ENCODE data around the gene ADAMTS13. TPM values are rescaled to one million over a fixed set of nuclear protein-coding genes. Genes with fewer than 3 reads are reported as not detected.
"Not testable (repeated sequence)": the region's sequence is repeated elsewhere in the genome, so short reads cannot be mapped to it uniquely, and the experiment has no call there.

ADAMTS13 gene
- total RNA-seq, 1 donor from 2014 or later: 1.2 TPM

GRCh38 chr9:133437753-133438531 is 15.8 kb downstream of the ADAMTS13 start:
- Mint-ChIP-seq H3K4me1 (ENCODE audit: low read depth) (no peaks in the 10 kb centered on the region), H3K4me3 (no peak overlapping the region)
- no peak for DNase-seq (ENCODE audit: low spot score)

GRCh38 chr9:133439337-133439736 is 17.2 kb downstream of the ADAMTS13 start:
- no peaks in the 10 kb centered on the region for H3K36me3 Mint-ChIP-seq (ENCODE audit: low read depth)
- no peaks in the 10 kb centered on the region for H3K4me1 Mint-ChIP-seq (ENCODE audit: low read depth)
- H3K27ac Mint-ChIP-seq: no peak overlapping the region
- intact Hi-C loops (cut with micrococcal nuclease): no loop called here
- peaks cover 1% of the 10 kb centered on the region for H3K27me3 Mint-ChIP-seq (ENCODE audit: insufficient read depth)
- no peaks in the 10 kb centered on the region for H3K9me3 Mint-ChIP-seq
- DNase-seq (ENCODE audit: low spot score): no peak
- H3K4me3 Mint-ChIP-seq: no peak overlapping the region

More at GRCh38 chr9:133437753-133438531, 15.8 kb downstream of the ADAMTS13 start:
- Mint-ChIP-seq H3K27me3 (ENCODE audit: insufficient read depth) (peaks cover 1% of the 10 kb centered on the region), H3K36me3 (ENCODE audit: low read depth) (no peaks in the 10 kb centered on the region), H3K9me3 (no peaks in the 10 kb centered on the region), H3K27ac (no peak overlapping the region)
- intact Hi-C loops (cut with micrococcal nuclease): no loop called here

GRCh38 chr9:133440874-133441273 is 18.7 kb downstream of the ADAMTS13 start:
- Mint-ChIP-seq H3K4me1 (ENCODE audit: low read depth) (no peaks in the 10 kb centered on the region), H3K36me3 (ENCODE audit: low read depth) (no peaks in the 10 kb centered on the region), H3K27ac (no peak overlapping the region), H3K27me3 (ENCODE audit: insufficient read depth) (peaks cover 1% of the 10 kb centered on the region), H3K9me3 (no peaks in the 10 kb centered on the region), H3K4me3 (no peak overlapping the region)
- no peak for DNase-seq (ENCODE audit: low spot score)
- intact Hi-C loops (cut with micrococcal nuclease): no loop called here

- Mint-ChIP-seq H3K4me1 (ENCODE audit: low read depth) (no peaks in the 10 kb centered on the region), H3K36me3 (ENCODE audit: low read depth) (no peaks in the 10 kb centered on the region), H3K27me3 (ENCODE audit: insufficient read depth) (peaks cover 5% of the 10 kb centered on the region), H3K4me3 (no peak overlapping the region), H3K27ac (no peak overlapping the region), H3K9me3 (no peaks in the 10 kb centered on the region)
- DNase-seq (ENCODE audit: low spot score): no peak
- intact Hi-C loops (cut with micrococcal nuclease): no loop called here
Measured at GRCh38 chr9:133441571-133441970, 19.4 kb downstream of the ADAMTS13 start.

- intact Hi-C loops (cut with micrococcal nuclease): no loop called here
- H3K36me3 Mint-ChIP-seq (ENCODE audit: low read depth): no peaks in the 10 kb centered on the region
- no peak overlapping the region for H3K4me3 Mint-ChIP-seq
- no peak for DNase-seq (ENCODE audit: low spot score)
- no peak overlapping the region for H3K27ac Mint-ChIP-seq
- peaks cover 4% of the 10 kb centered on the region for H3K27me3 Mint-ChIP-seq (ENCODE audit: insufficient read depth)
- H3K4me1 Mint-ChIP-seq (ENCODE audit: low read depth): no peaks in the 10 kb centered on the region
- H3K9me3 Mint-ChIP-seq: no peaks in the 10 kb centered on the region
Measured at GRCh38 chr9:133443248-133443647, 21.1 kb downstream of the ADAMTS13 start.

GRCh38 chr9:133443982-133444381 is 21.8 kb downstream of the ADAMTS13 start:
- H3K9me3 Mint-ChIP-seq: no peaks in the 10 kb centered on the region

GRCh38 chr9:133445293-133445969 is 23.3 kb downstream of the ADAMTS13 start:
- H3K4me3 Mint-ChIP-seq: no peak overlapping the region
- no peak for DNase-seq (ENCODE audit: low spot score)
- intact Hi-C loops (cut with micrococcal nuclease): no loop called here
- no peak overlapping the region for H3K27ac Mint-ChIP-seq
- H3K9me3 Mint-ChIP-seq: no peaks in the 10 kb centered on the region
- H3K36me3 Mint-ChIP-seq (ENCODE audit: low read depth): no peaks in the 10 kb centered on the region
- H3K27me3 Mint-ChIP-seq (ENCODE audit: insufficient read depth): peaks cover 4% of the 10 kb centered on the region
- no peaks in the 10 kb centered on the region for H3K4me1 Mint-ChIP-seq (ENCODE audit: low read depth)

More at GRCh38 chr9:133443982-133444381, 21.8 kb downstream of the ADAMTS13 start:
- H3K4me3 Mint-ChIP-seq: no peak overlapping the region
- peaks cover 4% of the 10 kb centered on the region for H3K27me3 Mint-ChIP-seq (ENCODE audit: insufficient read depth)
- H3K27ac Mint-ChIP-seq: no peak overlapping the region
- H3K36me3 Mint-ChIP-seq (ENCODE audit: low read depth): no peaks in the 10 kb centered on the region
- H3K4me1 Mint-ChIP-seq (ENCODE audit: low read depth): no peaks in the 10 kb centered on the region
- intact Hi-C loops (cut with micrococcal nuclease): no loop called here
- no peak for DNase-seq (ENCODE audit: low spot score)

GRCh38 chr9:133448487-133448972 is 26.4 kb downstream of the ADAMTS13 start:
- Mint-ChIP-seq H3K27ac (no peak overlapping the region), H3K36me3 (ENCODE audit: low read depth) (no peaks in the 10 kb centered on the region), H3K4me3 (no peak overlapping the region), H3K27me3 (ENCODE audit: insufficient read depth) (peaks cover 5% of the 10 kb centered on the region), H3K9me3 (no peaks in the 10 kb centered on the region), H3K4me1 (ENCODE audit: low read depth) (no peaks in the 10 kb centered on the region)
- DNase-seq (ENCODE audit: low spot score): no peak
- intact Hi-C loops (cut with micrococcal nuclease): no loop called here

- intact Hi-C loops (cut with micrococcal nuclease): no loop called here
- Mint-ChIP-seq H3K4me3 (no peak overlapping the region), H3K4me1 (ENCODE audit: low read depth) (no peaks in the 10 kb centered on the region), H3K27ac (no peak overlapping the region), H3K9me3 (no peaks in the 10 kb centered on the region), H3K27me3 (ENCODE audit: insufficient read depth) (peaks cover 5% of the 10 kb centered on the region), H3K36me3 (ENCODE audit: low read depth) (no peaks in the 10 kb centered on the region)
- DNase-seq (ENCODE audit: low spot score): no peak
Measured at GRCh38 chr9:133449760-133450159, 27.6 kb downstream of the ADAMTS13 start.

GRCh38 chr9:133451865-133452264 is 29.7 kb downstream of the ADAMTS13 start:
- H3K4me3 Mint-ChIP-seq; H3K36me3 Mint-ChIP-seq (ENCODE audit: low read depth); intact Hi-C loops (cut with micrococcal nuclease); H3K4me1 Mint-ChIP-seq (ENCODE audit: low read depth); H3K27ac Mint-ChIP-seq; DNase-seq (ENCODE audit: low spot score); H3K9me3 Mint-ChIP-seq; H3K27me3 Mint-ChIP-seq (ENCODE audit: insufficient read depth): not testable (repeated sequence)

- DNase-seq (ENCODE audit: low spot score): no peak
- H3K27me3 Mint-ChIP-seq (ENCODE audit: insufficient read depth): peaks cover 1% of the 10 kb centered on the region
- no peaks in the 10 kb centered on the region for H3K4me1 Mint-ChIP-seq (ENCODE audit: low read depth)
- H3K9me3 Mint-ChIP-seq: no peaks in the 10 kb centered on the region
- no peaks in the 10 kb centered on the region for H3K36me3 Mint-ChIP-seq (ENCODE audit: low read depth)
- intact Hi-C loops (cut with micrococcal nuclease): no loop called here
- H3K27ac Mint-ChIP-seq: no peak overlapping the region
- H3K4me3 Mint-ChIP-seq: no peak overlapping the region
Measured at GRCh38 chr9:133452562-133452961, 30.4 kb downstream of the ADAMTS13 start.

GRCh38 chr9:133453651-133454050 is 31.5 kb downstream of the ADAMTS13 start:
- H3K4me3 Mint-ChIP-seq: no peak overlapping the region
- peaks cover 1% of the 10 kb centered on the region for H3K27me3 Mint-ChIP-seq (ENCODE audit: insufficient read depth)
- H3K4me1 Mint-ChIP-seq (ENCODE audit: low read depth): no peaks in the 10 kb centered on the region
- H3K36me3 Mint-ChIP-seq (ENCODE audit: low read depth): no peaks in the 10 kb centered on the region
- no peak for DNase-seq (ENCODE audit: low spot score)
- intact Hi-C loops (cut with micrococcal nuclease): no loop called here
- no peak overlapping the region for H3K27ac Mint-ChIP-seq
- H3K9me3 Mint-ChIP-seq: no peaks in the 10 kb centered on the region

- no peak overlapping the region for H3K4me3 Mint-ChIP-seq
- H3K27ac Mint-ChIP-seq: no peak overlapping the region
- DNase-seq (ENCODE audit: low spot score): no peak
- H3K4me1 Mint-ChIP-seq (ENCODE audit: low read depth): no peaks in the 10 kb centered on the region
- H3K9me3 Mint-ChIP-seq: no peaks in the 10 kb centered on the region
- peaks cover 1% of the 10 kb centered on the region for H3K27me3 Mint-ChIP-seq (ENCODE audit: insufficient read depth)
- no peaks in the 10 kb centered on the region for H3K36me3 Mint-ChIP-seq (ENCODE audit: low read depth)
- intact Hi-C loops (cut with micrococcal nuclease): no loop called here
Measured at GRCh38 chr9:133454325-133454724, 32.2 kb downstream of the ADAMTS13 start.
